Stimulated activated CD4-positive, alpha-beta T cell treated with anti-CD3 and anti-CD28 coated beads, Interleukin-1b, Interleukin-23, amount 100 ng/mL, for 1 hour (primary cell): ENCODE measurements around the gene ETHE1.

ENCODE experiments used
- DNase-seq, 2 donors: peaks; one replicate each; pipeline ENCODE4 v3.0.0-alpha.2; 2020; ENCODE audit warnings: low read depth in 2 of 2

Gene ETHE1

DNA sequence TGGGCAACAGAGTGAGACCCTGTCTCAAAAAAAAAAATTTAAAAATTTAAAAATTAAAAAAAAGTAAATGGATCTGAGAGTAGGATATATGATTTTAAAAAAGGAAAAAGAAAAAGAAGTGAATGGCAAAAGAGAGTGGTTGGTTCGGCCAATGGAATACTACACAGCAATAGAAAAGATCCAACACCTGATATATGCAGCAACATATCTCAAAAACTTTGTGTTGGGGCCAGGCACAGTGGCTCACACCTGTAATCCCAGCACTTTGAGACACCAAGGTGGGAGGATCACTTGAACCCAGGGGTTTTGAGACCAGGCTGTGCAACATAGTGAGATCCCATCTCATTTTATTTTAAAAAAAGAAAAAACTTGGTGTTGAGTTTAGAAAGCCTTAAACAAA, 60.2 kb downstream of the ETHE1 start:
- DNase-seq = no peak

DNA sequence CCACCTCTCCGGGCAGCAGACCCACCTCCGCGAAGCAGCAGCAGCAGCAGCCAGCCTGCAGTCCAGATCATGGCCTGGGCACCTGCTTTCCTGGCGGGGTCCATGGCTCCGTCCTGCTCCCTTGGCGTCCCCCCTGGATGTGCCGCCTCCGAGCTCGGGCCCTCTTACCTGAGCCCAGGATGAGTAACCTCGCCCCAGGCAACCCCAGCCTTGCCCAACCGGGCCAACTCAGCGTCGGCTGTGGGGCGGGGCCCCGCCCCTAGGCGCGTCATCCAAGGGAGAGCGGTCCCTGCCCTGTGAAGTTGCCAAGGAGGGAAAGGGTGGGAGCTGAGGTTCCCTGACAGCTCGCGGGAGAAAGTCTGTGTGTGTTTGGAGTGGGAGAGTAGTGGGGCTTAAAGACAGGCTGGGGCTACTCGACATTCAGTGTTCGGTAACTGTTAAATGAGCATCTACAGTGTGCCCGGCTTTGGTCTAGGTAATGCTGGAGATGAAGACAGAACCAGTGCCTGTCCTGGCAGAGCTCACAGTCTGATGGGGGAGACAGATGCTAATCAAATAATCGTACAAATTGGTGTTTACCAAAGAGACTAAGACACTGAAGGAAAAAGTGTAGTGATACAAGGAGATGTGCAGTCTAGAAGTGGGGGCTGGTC, 61.4 kb downstream of the ETHE1 start, which contains the start of gene LYPD3:
LYPD3 (minus strand) TSS at position 141 of the 653 bp plus-strand sequence; CDS start at position 104, 37 bp downstream.
- no peak for DNase-seq

DNA sequence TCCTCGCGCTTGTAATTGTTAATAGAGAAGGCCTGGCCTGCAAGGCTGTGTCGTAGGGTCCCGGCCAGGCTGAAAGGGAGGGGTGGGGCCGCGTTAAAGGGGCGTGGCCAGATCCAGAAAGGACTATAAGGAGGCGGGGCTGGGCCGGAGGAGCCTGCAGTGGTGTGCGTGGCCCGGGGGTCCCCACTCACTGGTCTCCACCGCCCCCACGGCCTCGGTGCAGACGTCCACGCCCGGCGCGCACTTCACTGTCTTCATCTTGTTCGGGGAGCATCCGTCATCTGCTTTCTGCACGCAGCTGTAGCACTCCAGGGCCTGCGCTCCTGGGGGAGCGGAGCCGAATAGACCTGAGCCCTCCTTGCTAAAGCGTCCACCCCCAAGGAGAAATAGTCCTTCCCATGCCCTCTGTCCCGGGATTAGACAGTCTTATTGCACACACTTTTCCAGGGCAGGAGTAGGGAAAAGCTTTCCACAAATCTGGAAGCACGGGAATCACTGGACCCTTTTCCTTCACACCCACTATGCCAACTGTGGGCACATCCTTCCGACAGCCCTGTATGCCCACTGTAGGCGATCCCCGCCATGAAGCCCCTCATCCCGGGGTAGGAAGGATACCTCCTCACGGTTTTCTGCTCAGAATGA, 62.7 kb downstream of the ETHE1 start:
- peak; percentile 48 to 67 for DNase-seq

DNA sequence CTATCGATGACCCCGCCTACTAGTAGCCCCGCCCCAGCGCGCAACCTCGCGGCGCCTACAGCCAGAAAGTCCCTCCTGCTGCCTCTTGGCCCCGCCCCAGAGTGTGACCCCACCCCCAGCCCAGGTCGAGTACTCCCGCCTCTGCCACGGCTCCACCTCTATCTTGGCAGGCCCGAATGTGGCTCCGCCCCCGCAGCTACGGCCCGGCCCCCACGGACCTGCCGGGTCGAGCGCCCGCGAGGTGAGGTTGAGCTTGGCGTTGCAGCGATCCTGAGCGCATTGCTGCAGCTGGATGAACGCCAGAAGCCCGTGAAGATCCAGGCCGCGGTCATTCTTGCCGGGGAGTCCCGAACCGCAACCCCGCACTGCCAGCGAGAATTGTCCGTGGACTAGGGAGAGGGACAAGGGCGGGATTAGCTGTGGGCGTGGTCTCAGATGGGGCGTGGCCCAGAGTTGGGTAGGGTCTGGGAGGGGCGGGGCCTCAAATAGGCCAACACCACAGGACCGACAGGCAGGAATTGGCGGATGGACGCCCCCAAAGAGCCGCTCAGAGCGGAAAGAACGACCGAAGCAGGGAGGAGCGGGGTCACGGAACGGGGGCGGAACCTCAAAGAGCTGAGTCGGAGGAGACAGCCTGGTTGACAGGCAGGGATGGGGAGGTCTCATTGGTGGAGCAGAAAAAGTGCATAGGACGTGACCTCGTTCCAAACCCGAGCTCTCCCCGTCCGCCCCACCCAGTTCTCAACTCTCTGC, 63.4 kb downstream of the ETHE1 start:
- DNase-seq = peak; percentile 99 to 100

DNA sequence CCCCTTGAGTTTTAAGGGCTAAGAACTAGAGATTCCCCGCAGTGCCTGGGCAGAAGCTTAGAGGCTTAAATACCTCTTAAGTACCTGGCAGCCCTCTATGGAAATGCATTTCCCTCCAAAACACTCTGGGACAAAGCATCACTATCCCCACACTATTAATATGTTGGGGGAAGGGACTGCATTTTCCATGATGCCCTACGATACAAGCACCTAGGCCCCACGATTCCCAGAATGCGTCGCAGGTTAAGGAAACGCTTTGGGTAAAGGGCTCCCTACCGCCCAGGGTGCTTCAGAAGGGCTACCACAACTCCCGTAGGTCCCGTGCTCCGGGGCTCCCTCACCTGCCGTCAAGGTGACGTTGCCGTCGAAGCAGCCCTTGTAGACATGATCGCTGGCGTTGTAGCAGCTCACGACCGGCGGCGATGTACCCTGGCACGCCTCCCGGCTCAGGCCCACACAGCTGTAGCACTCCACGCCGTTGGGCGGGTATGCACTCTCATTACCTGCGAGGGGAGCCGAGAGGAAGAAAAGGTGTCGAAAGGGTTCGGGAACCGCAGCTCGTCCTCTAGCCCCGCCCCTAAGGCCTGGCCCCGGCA, 64.1 kb downstream of the ETHE1 start:
- no peak for DNase-seq

DNA sequence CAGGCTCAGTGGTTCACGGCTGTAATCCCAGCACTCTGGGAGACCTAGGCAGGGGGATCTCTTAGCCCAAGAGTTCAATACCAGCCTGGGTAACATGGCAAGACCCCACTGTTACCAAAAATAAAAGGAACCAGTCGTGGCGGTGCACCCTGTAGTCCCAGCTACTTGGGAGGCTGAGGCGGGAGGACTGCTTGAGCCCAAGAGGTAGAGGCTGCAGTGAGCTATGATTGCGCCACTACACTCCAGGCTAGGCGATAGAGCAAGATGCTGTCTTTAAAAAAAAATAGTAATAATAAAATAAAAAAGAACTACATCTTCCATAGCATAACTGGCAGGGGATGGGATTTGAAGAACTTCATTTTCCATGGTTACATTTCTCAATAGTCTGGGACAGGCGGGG, 64.6 kb downstream of the ETHE1 start:
- no peak for DNase-seq

DNA sequence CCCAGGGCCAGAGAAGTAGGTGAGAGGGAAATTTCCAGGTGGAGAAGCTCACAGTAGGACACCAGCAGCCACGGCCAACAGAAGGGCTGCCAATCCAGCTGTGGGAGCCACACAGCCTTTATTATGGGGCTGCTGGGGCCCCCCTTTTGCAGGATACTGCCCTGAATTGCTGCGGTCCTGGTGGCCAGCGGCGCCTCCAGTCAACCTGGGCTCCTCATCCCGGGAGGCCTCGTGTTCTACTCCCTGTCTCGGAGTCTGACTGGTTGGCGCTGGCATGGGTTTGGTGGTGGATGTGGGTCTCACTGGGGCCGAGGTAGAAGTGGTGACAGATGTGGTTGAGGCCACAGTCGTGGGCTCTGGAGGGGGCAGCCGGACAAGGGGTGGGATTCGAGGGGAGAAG, 65.7 kb downstream of the ETHE1 start:
- DNase-seq = no peak

DNA sequence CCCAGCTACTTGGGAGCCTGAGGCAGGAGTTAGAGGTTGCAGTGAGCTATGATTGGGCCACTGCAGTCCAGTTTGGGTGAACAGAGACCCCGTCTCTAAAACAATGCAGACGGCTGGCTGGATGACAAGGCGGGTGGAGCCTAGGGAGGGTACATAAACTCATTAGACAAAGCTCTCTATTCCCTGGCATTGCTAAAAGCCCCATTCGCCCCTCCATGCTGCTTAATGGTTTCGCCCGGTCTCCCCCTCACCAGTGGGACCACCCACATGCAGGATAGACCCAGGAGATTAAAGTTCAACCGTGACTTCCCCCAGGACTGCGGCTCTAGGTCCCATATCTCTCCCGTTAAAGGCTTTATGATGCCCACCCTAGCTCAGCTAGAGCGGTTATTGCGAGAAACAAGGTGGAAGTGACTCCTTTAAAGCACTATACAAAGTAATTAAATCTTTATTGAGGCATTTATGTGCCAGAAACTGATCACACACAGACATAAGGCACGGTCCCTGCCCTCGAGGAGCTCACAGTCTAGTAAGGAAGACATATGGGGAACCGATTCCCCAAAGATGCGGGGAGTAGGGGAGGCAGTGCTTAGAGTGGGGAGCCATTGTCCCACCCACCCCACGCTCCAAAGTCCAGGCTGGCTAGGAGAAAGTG, 66.5 kb downstream of the ETHE1 start:
- no peak for DNase-seq

DNA sequence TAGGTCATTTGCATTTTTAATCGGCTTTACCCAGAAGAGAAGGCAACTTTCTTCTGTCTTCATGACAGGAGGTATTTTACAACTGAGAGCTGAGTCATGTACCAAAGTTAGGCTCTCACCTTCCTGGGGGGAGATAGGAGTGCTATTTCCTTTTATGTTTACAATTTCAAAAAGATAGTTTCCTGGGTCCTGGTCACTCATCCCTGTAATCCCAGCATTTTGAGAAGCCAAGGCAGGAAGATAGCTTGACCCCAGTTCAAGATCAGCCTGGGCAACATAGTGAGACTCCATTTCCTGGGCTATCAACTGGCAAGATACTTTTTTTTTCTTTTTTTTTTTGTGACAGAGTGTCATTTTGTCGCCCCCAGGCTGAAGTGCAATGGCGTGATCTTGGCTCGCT, 69.2 kb downstream of the ETHE1 start:
- no peak for DNase-seq
